Prostate gland (tissue), 1 donor: ENCODE results near the gene ADAMTSL1.

Experiments used
- POLR2A ChIP-seq: fragments of 450-650 bp; IDR thresholded peaks from one replicate; pipeline ENCODE4 v1.6.1; 2016; ENCODE audit warnings: antibody characterized with exemption, mild to moderate bottlenecking
- POLR2AphosphoS5 ChIP-seq: sonication (generic); formaldehyde crosslinking; IDR thresholded peaks from one replicate; pipeline ENCODE4 v1.6.1; 2017; ENCODE audit warnings: antibody characterized with exemption

- no peak for TF ChIP-seq POLR2AphosphoS5
- no peak for TF ChIP-seq POLR2A
These were observed 134.4 kb downstream of the ADAMTSL1 start for GRCh38 chr9:18608371-18608770.
